ENCODE measurements around the gene TIMM50.
A peak's percentile ranks its signal among the peaks of the same experiment; 100 is the strongest.
"Not testable (repeated sequence)": the region's sequence is repeated elsewhere in the genome, so short reads cannot be mapped to it uniquely, and the experiment has no call there.

Gene TIMM50

DNA sequence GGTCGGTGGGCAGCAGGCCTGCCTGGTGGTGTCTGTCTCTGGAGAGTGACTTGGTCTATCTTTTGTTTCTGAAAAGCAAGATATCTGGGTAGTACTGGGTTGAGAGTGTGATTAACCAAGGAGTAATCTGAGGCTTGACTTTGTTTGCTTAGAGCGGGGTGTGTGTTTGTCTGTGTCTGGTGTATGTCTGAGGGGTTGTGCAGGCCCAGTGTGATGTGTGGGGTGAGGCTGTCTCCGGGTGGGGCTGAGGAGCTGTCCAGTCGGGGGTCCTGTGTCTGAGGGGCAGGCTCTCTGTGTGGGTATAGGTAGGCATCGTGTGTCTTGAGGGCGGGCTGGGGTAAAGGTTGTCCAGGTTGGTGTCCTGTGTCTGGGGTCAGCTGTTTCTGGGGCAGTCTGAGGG lies 11.1 kb upstream of the TIMM50 start:
- no peak for DNase-seq (ENCODE audit: low spot score)

DNA sequence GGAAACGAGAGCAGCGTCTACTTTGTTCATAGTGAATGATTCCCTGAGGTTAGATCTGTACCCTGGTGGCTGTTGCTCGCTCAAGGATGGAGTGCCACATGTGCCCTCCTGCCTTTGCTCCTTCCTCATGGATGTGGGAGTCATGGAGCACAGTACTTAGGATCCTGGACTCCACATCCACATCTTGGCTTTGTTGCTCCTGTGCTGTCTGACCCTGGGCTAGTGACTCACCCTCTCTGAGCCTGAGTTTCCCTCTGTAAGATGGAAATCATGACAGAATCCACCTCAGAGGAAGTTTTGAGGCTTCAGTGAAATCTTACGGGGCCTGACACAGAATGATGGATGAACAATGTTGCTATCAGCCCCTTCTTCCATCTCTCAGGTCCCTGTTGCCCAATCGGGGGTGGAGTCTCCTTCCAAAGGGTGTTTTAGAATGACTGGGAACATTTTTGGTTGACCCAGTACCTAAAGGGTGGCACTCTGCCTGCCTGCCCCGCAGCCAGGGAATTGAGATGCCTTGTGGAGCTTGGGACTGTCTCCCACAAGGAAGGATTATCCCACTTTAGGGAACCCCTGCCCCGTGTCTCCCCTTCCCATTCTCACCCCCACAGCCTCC lies 9.8 kb upstream of the TIMM50 start:
- no peak for FAIRE-seq

More for the DNA sequence above, 11.1 kb upstream of the TIMM50 start:
- FAIRE-seq: no peak

GRCh38 chr19:39471756-39472536 lies 8.7 kb upstream of the TIMM50 start:
- FAIRE-seq (no peak), DNase-seq (ENCODE audit: low spot score) (no peak)

More for the DNA sequence above, 9.8 kb upstream of the TIMM50 start:
- no peak for DNase-seq (ENCODE audit: low spot score)

DNA sequence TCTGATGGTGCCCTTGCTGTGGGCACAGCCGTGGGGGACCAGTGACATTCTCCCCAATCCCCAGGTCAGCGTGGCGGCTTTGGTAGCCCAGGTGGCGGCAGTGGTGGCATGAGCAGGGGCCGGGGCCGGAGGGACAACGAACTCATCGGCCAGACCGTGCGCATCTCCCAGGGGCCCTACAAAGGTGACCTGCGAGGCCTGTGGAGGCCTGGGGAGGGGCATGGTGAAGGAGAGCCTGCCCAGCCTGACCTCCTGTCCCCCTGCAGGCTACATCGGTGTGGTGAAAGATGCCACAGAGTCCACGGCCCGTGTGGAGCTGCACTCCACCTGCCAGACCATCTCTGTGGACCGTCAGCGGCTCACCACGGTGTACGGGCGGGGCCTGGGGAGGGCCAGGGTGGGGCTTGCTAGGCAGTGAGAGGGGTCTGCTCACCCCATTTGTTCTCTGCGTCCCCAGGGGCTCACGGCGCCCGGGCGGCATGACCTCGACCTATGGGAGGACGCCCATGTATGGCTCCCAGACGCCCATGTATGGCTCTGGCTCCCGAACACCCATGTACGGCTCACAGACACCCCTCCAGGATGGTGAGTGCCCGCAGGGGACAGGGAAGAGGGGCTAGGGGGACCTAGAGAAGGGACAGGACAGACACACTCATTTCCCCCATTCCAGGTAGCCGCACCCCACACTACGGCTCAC lies 7.7 kb upstream of the TIMM50 start:
- FAIRE-seq (no peak), DNase-seq (ENCODE audit: low spot score) (no peak)

- DNase-seq (ENCODE audit: low spot score): no peak
- no peak for FAIRE-seq
Observed at GRCh38 chr19:39473443-39473960, 7.1 kb upstream of the TIMM50 start.

DNA sequence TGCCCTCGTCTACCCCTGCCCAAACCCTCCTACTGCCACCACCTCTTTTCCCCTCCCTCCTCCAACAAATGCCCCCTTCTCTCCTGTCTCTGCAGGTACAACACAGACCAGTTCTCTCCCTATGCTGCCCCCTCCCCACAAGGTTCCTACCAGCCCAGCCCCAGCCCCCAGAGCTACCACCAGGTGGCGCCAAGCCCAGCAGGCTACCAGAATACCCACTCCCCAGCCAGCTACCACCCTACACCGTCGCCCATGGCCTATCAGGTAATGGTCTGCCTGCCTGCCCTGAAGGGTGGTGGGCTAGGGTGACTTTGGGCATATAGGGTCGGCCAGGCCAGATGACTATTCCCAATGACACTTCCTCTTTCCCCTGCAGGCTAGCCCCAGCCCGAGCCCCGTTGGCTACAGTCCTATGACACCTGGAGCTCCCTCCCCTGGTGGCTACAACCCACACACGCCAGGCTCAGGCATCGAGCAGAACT lies 6.5 kb upstream of the TIMM50 start:
- DNase-seq (ENCODE audit: low spot score) (peak; percentile 59), FAIRE-seq (peak; percentile 73)

DNA sequence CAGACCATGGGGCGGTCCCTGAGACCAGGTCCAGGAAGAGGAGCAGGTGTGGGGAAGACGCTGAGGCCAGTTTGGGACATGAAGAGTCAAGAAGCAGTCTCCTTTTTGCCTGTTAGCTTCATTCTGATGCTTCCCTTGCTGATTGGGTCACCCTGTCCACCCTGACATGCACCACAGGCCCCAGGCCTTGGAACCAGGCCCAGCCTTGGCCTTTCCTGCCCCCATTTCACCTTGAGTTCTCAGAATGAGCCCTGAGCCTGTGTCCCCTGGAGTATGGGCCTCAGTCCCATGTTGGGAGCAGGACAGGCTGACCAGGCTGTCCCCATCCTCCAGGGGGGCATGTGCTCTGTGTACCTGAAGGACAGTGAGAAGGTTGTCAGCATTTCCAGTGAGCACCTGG lies 4.9 kb upstream of the TIMM50 start:
- FAIRE-seq: no peak

GRCh38 chr19:39479319-39479801 lies 1.3 kb upstream of the TIMM50 start:
- not testable (repeated sequence) for DNase-seq (ENCODE audit: low spot score); FAIRE-seq

More for the DNA sequence above, 4.9 kb upstream of the TIMM50 start:
- DNase-seq (ENCODE audit: low spot score): no peak

- FAIRE-seq: no peak
Observed at GRCh38 chr19:39479916-39480315, 722 bp upstream of the TIMM50 start.

DNA sequence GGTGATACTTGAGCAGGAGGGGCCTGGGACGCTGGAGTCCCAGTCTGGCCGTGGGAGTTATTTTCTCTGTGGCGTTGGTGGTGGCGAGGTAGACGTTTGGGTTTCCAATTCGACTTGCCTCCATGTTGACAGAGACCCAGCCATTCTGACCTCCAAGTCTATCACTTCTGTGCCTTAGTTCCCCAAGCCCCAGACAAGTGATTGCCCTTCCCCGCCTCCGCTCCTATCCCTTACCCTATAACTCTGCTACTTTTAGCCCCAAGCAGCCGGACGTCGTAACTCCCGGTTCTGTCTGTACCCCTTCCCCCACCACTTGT lies 549 bp downstream of the TIMM50 start:
- DNase-seq (ENCODE audit: low spot score): no peak
- no peak for FAIRE-seq

More at GRCh38 chr19:39479916-39480315, 722 bp upstream of the TIMM50 start:
- no peak for DNase-seq (ENCODE audit: low spot score)

DNA sequence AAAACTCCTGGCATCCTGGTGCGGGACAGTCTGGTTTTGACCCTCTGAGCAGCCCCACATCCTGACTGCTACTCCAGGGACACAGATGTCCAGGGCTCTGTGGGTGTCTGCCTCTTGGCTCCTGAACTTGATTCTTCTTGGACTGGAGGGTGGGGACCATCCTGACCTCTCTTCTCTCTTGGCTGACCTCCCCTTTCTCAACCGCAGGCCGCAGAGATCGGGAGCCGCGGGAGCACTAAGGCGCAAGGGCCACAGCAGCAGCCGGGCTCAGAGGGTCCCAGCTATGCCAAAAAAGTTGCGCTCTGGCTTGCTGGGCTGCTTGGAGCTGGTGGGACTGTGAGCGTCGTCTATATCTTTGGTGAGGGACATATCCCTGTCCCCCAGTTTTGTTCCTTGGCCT lies 1.0 kb downstream of the TIMM50 start:
- no peak for DNase-seq (ENCODE audit: low spot score)
- no peak for FAIRE-seq

DNA sequence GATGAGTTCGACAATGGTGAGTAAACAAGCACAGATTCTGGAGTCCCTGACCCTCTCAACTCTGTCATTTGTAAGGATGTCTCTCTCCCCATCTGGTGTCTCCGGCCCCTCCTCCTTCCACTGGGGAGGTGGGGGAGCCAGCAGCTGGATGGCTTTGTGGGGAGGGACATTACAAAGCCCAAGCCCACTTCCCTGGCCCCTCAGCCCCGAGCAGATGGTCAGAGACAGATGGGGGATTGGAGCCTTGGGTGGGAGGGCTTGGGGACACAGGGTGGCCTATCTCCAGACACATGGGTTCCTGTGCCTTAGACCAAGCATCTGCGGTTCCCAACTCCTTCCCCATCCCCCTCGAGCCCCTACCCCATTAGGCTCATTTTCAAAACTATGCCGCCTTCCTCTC lies 2.5 kb downstream of the TIMM50 start:
- FAIRE-seq (no peak), DNase-seq (ENCODE audit: low spot score) (no peak)

DNA sequence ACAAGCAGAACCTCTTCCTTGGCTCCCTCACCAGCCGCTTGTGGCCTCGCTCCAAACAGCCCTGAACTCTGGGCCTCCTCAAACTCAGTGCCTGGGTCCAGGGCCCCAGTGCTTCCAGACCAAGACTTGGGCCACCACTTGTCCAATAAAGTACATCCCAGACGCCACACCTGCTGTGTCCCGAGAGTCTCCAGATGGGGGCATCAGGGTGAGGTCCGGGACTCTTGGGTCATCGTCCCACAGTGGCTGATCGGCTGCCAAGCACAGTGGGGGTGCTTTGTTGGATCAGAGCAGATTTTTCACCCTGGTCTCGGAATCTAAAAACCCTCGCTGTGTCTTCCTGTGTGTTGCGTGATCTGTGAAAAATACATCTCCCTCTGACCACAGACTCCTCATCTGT lies 9.1 kb downstream of the TIMM50 start:
- no peak for DNase-seq (ENCODE audit: low spot score)
- no peak for FAIRE-seq

- FAIRE-seq (no peak), DNase-seq (ENCODE audit: low spot score) (no peak)
Observed at GRCh38 chr19:39492225-39492624, 11.6 kb downstream of the TIMM50 start.

GRCh38 chr19:39492788-39493187 lies 12.2 kb downstream of the TIMM50 start:
- FAIRE-seq (no peak), DNase-seq (ENCODE audit: low spot score) (no peak)

DNA sequence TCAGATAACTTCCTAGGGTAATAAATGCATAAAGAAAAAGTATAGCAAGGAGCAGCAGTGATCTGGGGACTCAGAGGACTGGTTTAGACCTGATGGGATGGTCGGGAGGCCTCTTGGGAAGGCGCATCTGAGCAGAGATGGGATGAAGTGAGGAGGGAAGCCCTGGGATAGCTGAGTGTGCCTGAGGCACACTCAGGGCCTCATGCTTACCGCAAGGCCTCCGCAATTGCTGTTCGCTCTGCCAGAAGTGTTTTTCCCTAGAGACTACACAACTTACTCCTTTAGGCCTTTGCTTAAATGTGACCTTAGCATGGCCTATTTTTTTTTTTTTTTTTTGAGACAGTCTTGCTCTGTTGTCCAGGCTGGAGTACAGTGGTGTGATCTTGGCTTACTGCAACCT lies 14.0 kb downstream of the TIMM50 start:
- FAIRE-seq (no peak), DNase-seq (ENCODE audit: low spot score) (no peak)

GRCh38 chr19:39496063-39496462 lies 15.4 kb downstream of the TIMM50 start:
- no peak for DNase-seq (ENCODE audit: low spot score)
- no peak for FAIRE-seq

- FAIRE-seq (no peak), DNase-seq (ENCODE audit: low spot score) (no peak)
Observed at GRCh38 chr19:39497701-39497995, 17.0 kb downstream of the TIMM50 start.

- DNase-seq (ENCODE audit: low spot score): peak; percentile 38
- FAIRE-seq: no peak
Observed at GRCh38 chr19:39497996-39498797, 17.6 kb downstream of the TIMM50 start.

DNA sequence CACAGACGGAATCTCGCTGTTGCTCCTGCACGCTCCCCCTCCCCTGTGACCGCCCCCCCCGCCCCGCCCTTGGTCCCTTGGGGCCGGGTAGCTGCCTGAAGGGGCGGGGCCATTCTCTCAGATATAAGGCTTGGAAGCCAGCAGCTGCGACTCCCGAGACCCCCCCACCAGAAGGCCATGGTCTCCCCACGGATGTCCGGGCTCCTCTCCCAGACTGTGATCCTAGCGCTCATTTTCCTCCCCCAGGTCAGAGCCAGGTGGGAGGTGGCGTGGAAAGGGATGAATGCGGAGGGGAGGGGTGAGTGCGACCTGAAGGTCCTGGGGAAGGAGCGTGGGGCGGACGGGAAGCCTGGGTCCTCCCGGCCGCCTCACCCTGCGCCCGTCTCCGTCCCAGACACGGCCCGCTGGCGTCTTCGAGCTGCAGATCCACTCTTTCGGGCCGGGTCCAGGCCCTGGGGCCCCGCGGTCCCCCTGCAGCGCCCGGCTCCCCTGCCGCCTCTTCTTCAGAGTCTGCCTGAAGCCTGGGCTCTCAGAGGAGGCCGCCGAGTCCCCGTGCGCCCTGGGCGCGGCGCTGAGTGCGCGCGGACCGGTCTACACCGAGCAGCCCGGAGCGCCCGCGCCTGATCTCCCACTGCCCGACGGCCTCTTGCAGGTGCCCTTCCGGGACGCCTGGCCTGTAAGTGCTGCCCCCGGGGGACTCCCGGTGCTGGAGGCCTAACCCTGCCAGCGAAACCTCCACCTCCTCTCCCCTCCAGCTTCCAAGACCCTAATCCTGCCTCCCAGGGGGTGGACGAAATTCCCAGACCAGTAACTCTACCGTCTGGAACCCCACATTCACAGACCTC lies 18.4 kb downstream of the TIMM50 start, which contains the start of gene DLL3:
DLL3 (plus strand) TSS at position 150 of the 845 bp plus-strand sequence; CDS start at position 178, 28 bp downstream.
- no peak for DNase-seq (ENCODE audit: low spot score)
- FAIRE-seq: no peak
